IPS-15b (cell line): Measurements from ENCODE around the gene ANKRD50.

ENCODE experiments used
- H3K27me3 ChIP-seq: one replicate; pipeline ENCODE4 v1.6.1; 2013; ENCODE audit warnings: low read length; ENCODE audit not compliant: control insufficient read depth, insufficient read depth
- H3K36me3 ChIP-seq: one replicate; pipeline ENCODE4 v1.6.1; 2013; ENCODE audit warnings: low read length; ENCODE audit not compliant: control insufficient read depth, insufficient read depth
- H3K4me1 ChIP-seq: one replicate; pipeline ENCODE4 v1.6.1; 2013; ENCODE audit warnings: mild to moderate bottlenecking, low read length; ENCODE audit not compliant: control insufficient read depth, insufficient read depth
- H3K4me3 ChIP-seq: one replicate; pipeline ENCODE4 v1.5.1; 2013; ENCODE audit warnings: low read depth, low read length
- H3K9ac ChIP-seq: one replicate; pipeline ENCODE4 v1.6.1; 2013; ENCODE audit warnings: low read depth, mild to moderate bottlenecking, low read length
- H3K9me3 ChIP-seq: one replicate; pipeline ENCODE4 v1.6.1; 2013; ENCODE audit warnings: mild to moderate bottlenecking, low read length; ENCODE audit not compliant: control insufficient read depth, insufficient read depth

ANKRD50 gene

GRCh38 chr4:124712372-124713184 lies at the start of gene ANKRD50:
Gene ANKRD50 (minus strand): TSS chr4:124712732. CDS start chr4:124710511, 2,221 bp downstream.
- Histone ChIP-seq H3K9ac (peak within 1 kb of the TSS; percentile 91), H3K4me3 (peak within 1 kb of the TSS; percentile 85), H3K4me1 (peaks cover 10% of the 10 kb centered on the region), H3K36me3 (no peaks in the 10 kb centered on the region), H3K9me3 (no peaks in the 10 kb centered on the region), H3K27me3 (no peaks in the 10 kb centered on the region)

- Histone ChIP-seq H3K4me3 (no peak overlapping the region), H3K9ac (no peak overlapping the region), H3K9me3 (no peaks in the 10 kb centered on the region), H3K4me1 (no peaks in the 10 kb centered on the region), H3K36me3 (no peaks in the 10 kb centered on the region), H3K27me3 (no peaks in the 10 kb centered on the region)
These were observed 44.6 kb upstream of the ANKRD50 start for GRCh38 chr4:124757126-124757525.

GRCh38 chr4:124754681-124755080 lies 42.1 kb upstream of the ANKRD50 start:
- Histone ChIP-seq H3K4me1 (no peaks in the 10 kb centered on the region), H3K36me3 (no peaks in the 10 kb centered on the region), H3K4me3 (no peak overlapping the region), H3K27me3 (no peaks in the 10 kb centered on the region), H3K9ac (no peak overlapping the region), H3K9me3 (no peaks in the 10 kb centered on the region)

- H3K27me3 ChIP-seq, result no peaks in the 10 kb centered on the region
- H3K4me1 ChIP-seq, result no peaks in the 10 kb centered on the region
- no peaks in the 10 kb centered on the region for H3K36me3 ChIP-seq
- no peaks in the 10 kb centered on the region for H3K9me3 ChIP-seq
- H3K4me3 ChIP-seq, result no peak overlapping the region
- H3K9ac ChIP-seq, result no peak overlapping the region
These were observed 41.5 kb upstream of the ANKRD50 start for GRCh38 chr4:124753941-124754581.

- Histone ChIP-seq H3K4me3 (no peak overlapping the region), H3K27me3 (no peaks in the 10 kb centered on the region), H3K4me1 (no peaks in the 10 kb centered on the region), H3K36me3 (no peaks in the 10 kb centered on the region), H3K9me3 (no peaks in the 10 kb centered on the region), H3K9ac (no peak overlapping the region)
These were observed 36.9 kb upstream of the ANKRD50 start for GRCh38 chr4:124749421-124749820.

- H3K36me3 ChIP-seq, result no peaks in the 10 kb centered on the region
- H3K9ac ChIP-seq, result no peak overlapping the region
- H3K27me3 ChIP-seq, result no peaks in the 10 kb centered on the region
- no peaks in the 10 kb centered on the region for H3K9me3 ChIP-seq
- H3K4me3 ChIP-seq, result no peak overlapping the region
- H3K4me1 ChIP-seq, result no peaks in the 10 kb centered on the region
These were observed 36.4 kb upstream of the ANKRD50 start for GRCh38 chr4:124748965-124749364.

GRCh38 chr4:124745985-124746801 lies 33.7 kb upstream of the ANKRD50 start:
- Histone ChIP-seq H3K36me3 (no peaks in the 10 kb centered on the region), H3K27me3 (no peaks in the 10 kb centered on the region), H3K4me1 (no peaks in the 10 kb centered on the region), H3K9ac (no peak overlapping the region), H3K4me3 (no peak overlapping the region), H3K9me3 (no peaks in the 10 kb centered on the region)

GRCh38 chr4:124743711-124744110 lies 31.2 kb upstream of the ANKRD50 start:
- Histone ChIP-seq H3K4me3 (no peak overlapping the region), H3K9ac (no peak overlapping the region), H3K4me1 (peaks cover 6% of the 10 kb centered on the region), H3K27me3 (no peaks in the 10 kb centered on the region), H3K9me3 (no peaks in the 10 kb centered on the region), H3K36me3 (no peaks in the 10 kb centered on the region)

GRCh38 chr4:124740501-124740900 lies 28.0 kb upstream of the ANKRD50 start:
- no peak overlapping the region for H3K4me3 ChIP-seq
- no peaks in the 10 kb centered on the region for H3K27me3 ChIP-seq
- H3K4me1 ChIP-seq, result peaks cover 12% of the 10 kb centered on the region
- no peak overlapping the region for H3K9ac ChIP-seq
- no peaks in the 10 kb centered on the region for H3K9me3 ChIP-seq
- no peaks in the 10 kb centered on the region for H3K36me3 ChIP-seq

- Histone ChIP-seq H3K27me3 (no peaks in the 10 kb centered on the region), H3K9ac (no peak overlapping the region), H3K36me3 (no peaks in the 10 kb centered on the region), H3K4me3 (no peak overlapping the region), H3K9me3 (no peaks in the 10 kb centered on the region), H3K4me1 (peaks cover 12% of the 10 kb centered on the region)
These were observed 26.5 kb upstream of the ANKRD50 start for GRCh38 chr4:124738994-124739393.

GRCh38 chr4:124737619-124738018 lies 25.1 kb upstream of the ANKRD50 start:
- H3K36me3 ChIP-seq, result no peaks in the 10 kb centered on the region
- peaks cover 12% of the 10 kb centered on the region for H3K4me1 ChIP-seq
- H3K9ac ChIP-seq, result no peak overlapping the region
- H3K27me3 ChIP-seq, result no peaks in the 10 kb centered on the region
- no peak overlapping the region for H3K4me3 ChIP-seq
- H3K9me3 ChIP-seq, result no peaks in the 10 kb centered on the region
